Measurements from ENCODE around the gene RGS18. TPM values are rescaled to one million over a fixed set of nuclear protein-coding genes. Genes with fewer than 3 reads are reported as not detected.
"Not testable (repeated sequence)": the region's sequence is repeated elsewhere in the genome, so short reads cannot be mapped to it uniquely, and the experiment has no call there.

Gene RGS18
- total and polyA plus RNA-seq, 2 of the 4 experiments (the other 2 are of a cell fraction): 0.09 to 0.18 TPM

DNA sequence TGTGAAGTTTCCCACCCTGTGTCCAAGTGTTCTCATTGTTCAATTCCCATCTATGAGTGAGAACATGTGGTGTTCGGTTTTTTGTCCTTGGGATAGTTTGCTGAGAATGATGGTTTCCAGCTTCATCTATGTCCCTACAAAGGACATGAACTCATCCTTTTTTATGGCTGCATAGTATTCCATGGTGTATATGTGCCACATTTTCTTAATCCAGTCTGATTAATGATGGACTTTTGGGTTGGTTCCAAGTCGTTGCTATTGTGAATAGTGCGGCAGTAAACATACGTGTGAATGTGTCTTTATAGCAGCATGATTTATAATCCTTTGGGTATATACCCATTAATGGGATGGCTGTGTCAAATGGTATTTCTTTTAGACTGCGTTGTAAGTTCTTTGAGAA is 27.4 kb upstream of the RGS18 start:
- H3K23ac ChIP-seq (ENCODE audit: low read depth, low read length); H2BK5ac ChIP-seq (ENCODE audit: low read depth, low read length, poor library complexity, severe bottlenecking); H2BK120ac ChIP-seq (ENCODE audit: low read depth, low read length); H4K91ac ChIP-seq (ENCODE audit: insufficient read depth, low read depth, low read length); H2AK9ac ChIP-seq (replicated peaks; ENCODE audit: low read depth, low read length, poor library complexity); H3K4me2 ChIP-seq (ENCODE audit: low read depth, low read length); ATAC-seq (ENCODE audit: low read depth); in situ Hi-C loops (cut with MboI; ENCODE audit: low sequenced_read_pairs); H3K9ac ChIP-seq (ENCODE audit: low read depth, low read length); H3K9me3 ChIP-seq (ENCODE audit: control insufficient read depth, insufficient read depth, low read length); H3K27ac ChIP-seq (ENCODE audit: insufficient read depth, low read length); H2BK15ac ChIP-seq (ENCODE audit: low read depth, low read length); H4K8ac ChIP-seq (ENCODE audit: low read depth in 2 of 2, low read length in 2 of 2); H2AK5ac ChIP-seq (ENCODE audit: low read depth, low read length); H4K20me1 ChIP-seq (ENCODE audit: insufficient read depth, low read length); H3K4ac ChIP-seq (ENCODE audit: low read depth, low read length); H2BK20ac ChIP-seq (ENCODE audit: low read depth, low read length); H3K4me1 ChIP-seq (ENCODE audit: control insufficient read depth, insufficient read depth, low read length); H3K79me1 ChIP-seq (ENCODE audit: low read depth in 1 of 2, low read length in 2 of 2); H3K18ac ChIP-seq (ENCODE audit: low read depth, low read length); H3K36me3 ChIP-seq (ENCODE audit: control insufficient read depth, insufficient read depth, low read length); H3K27me3 ChIP-seq (ENCODE audit: control insufficient read depth, insufficient read depth, low read length); H2AFZ ChIP-seq (replicated peaks; ENCODE audit: low read length, poor library complexity); DNase-seq; H3K56ac ChIP-seq (ENCODE audit: extremely low read depth, insufficient read depth, low read length); H3K4me3 ChIP-seq (ENCODE audit: insufficient read depth, low read depth, low read length); intact Hi-C loops (cut with micrococcal nuclease); H4K5ac ChIP-seq (ENCODE audit: low read depth, low read length); BruUV-seq (replicated peaks); CTCF ChIA-PET; H3K14ac ChIP-seq (replicated peaks; ENCODE audit: low read depth, low read length); POLR2A ChIA-PET (ENCODE audit: unreplicated experiment); H3K9me1 ChIP-seq (ENCODE audit: insufficient read depth, low read length); dilution Hi-C loops (cut with HindIII; ENCODE audit: low sequenced_read_pairs, unreplicated experiment): not testable (repeated sequence)
- WGBS, 2 experiments (ENCODE audit: extremely low coverage in 2 of 2, insufficient read length in 1 of 2): no CpG with 5 or more reads among the region's 5 CpGs

Data from IMR-90 (cell line).